ENCODE data around the gene C1orf174.

Gene C1orf174

DNA sequence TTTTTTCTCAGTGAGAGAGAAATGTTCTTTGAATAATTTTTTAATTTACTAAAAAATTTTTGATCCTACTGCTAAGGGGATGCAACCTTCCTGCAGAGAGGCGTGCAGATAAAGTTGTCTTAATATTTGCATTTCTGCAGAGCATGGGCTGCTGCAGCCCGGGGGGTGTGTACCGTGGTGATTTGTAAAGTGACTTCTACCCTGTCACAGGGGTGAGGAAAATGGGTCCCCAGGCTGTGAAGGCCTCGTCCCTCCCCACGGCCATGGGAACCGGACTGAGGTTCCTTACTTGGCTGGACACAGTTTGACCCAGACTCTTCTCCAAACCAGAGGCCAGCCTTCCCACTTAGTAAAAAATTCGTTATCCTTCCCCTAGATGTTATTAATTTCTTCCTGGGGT lies 9.5 kb upstream of the C1orf174 start:
- DNase-seq (ENCODE audit: low read depth): no peak

DNA sequence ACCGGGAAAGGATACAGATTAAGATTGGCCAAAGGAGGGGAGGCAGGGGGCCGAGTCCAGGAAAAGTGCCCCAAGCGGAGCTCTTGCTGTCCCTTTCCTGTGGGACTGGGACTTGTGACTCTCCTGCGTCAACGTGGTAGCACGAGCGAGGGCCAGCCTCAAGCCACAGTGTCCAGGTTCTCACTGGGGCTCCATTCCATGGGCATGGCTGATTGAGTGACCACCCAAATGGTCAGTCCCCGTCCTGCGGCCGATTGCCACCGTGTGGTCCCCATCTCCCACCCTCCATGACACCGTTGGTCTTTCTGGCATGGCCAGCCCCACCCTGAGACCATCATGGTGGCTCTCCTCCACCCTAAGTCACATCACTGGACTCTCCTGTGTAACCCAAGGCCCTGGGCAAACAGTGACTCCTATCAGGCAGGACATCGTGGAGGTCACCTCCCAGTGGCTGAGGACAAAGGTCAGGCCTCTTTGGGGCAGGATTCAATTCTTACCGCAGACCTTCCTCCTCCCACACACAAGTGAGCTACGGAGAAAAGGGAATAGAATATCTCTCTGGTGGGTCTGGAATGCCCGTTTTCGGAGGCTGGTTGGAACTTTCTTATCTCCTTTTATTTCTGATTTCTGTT lies 8.9 kb upstream of the C1orf174 start:
- DNase-seq (ENCODE audit: low read depth): no peak

DNA sequence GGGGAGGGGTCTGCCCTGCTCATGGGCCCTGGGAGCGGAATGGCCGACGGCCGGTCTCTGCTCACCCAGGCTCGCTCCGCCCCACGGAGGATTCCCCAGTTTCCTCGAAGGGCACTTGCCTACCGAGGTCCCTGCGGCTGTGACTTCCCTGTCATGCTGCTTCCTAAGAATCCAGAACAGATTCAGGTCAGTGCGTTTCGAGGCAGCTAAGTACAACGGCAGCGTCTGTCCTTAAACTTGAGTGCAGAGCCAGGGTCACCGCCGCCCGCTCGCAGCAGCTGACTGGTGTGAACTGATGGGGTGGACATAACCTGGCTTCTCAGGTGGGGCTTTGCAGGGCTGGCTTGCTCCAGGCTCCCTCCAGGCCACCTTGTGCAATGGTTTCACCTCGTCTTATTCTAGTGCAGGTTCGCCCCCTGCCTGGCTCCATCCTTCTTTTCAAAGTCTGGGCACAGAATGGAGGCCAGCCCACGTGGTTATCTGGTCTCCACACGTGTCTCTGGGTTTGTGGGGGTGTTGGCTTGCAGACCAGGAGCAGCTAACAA lies 7.6 kb upstream of the C1orf174 start:
- DNase-seq (ENCODE audit: low read depth): no peak

DNA sequence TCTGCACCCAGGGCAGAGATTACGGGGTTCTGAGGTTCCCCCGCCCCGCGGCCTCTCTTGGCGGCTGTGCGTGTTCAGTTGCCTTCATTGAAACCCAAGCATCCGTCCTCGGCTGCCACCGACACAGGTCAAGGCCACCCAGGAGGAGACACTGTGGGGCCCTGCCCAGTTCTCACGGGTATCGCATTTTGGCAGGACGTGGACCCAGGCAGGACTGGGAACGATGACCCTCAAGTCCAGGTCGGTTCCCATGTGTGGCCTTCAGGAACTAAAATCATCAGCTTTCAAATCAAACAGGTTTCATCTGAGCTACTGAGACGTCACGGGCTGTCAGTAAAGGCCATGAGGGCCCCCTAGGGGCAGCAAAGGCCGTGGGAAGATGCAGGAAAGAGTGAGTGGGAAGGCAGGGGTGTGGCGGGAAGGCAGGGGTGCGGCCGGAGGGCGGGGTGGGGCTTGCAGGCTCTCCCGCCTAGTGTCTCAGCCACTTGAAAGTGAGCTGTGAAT lies 7.0 kb upstream of the C1orf174 start:
- DNase-seq (ENCODE audit: low read depth): no peak

DNA sequence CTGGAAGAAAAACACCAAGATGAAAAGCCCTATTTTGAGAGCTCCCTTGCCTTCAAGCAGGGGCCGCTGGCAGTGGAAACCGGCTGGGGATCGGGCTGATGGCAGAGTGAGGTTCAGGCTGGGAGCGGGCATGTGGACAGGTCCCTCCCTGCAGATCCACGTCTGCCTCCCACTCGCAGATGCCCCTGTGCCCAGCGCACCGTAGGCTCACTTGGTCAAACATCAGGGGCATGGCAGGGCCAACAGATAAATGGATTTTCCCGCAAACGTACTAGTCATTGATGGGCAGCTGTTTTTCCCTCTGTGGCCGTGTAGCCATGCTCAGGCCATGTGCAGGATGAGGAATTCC lies 6.6 kb upstream of the C1orf174 start:
- no peak for DNase-seq (ENCODE audit: low read depth)

DNA sequence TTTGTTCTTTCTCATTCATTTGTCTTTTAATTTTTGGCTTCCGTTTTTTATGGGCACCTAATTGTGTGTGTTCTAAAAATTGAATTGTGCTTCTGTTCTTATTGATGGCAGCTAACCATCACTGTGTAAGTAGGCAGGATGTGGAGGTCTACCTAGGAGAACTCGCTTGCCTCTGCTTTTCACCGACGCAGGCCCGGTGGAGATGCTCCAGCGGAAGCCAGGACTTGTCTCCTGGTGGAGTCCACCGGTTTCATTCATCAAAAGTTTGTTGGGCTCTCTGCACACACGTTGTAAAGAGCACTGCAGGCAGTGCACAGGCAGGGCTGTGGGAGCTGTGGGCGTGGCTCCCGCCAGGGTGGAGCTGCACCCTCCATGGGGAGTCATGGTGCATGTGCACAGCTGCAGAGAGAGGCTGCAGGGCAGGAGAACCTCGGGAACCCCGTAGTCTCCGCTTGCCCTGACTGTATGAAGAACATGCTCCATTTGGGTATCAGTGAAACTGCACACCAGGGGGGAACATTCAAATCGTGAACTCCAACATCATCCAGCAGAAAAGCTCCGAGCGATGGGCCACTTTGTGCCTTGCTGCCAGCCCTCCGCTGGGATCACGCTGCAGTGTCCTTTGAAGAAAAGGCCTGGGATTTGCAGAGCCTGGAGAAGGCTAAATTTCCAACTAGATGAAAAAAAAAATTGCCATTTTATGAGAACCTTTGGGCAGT lies 6.0 kb upstream of the C1orf174 start:
- no peak for DNase-seq (ENCODE audit: low read depth)

DNA sequence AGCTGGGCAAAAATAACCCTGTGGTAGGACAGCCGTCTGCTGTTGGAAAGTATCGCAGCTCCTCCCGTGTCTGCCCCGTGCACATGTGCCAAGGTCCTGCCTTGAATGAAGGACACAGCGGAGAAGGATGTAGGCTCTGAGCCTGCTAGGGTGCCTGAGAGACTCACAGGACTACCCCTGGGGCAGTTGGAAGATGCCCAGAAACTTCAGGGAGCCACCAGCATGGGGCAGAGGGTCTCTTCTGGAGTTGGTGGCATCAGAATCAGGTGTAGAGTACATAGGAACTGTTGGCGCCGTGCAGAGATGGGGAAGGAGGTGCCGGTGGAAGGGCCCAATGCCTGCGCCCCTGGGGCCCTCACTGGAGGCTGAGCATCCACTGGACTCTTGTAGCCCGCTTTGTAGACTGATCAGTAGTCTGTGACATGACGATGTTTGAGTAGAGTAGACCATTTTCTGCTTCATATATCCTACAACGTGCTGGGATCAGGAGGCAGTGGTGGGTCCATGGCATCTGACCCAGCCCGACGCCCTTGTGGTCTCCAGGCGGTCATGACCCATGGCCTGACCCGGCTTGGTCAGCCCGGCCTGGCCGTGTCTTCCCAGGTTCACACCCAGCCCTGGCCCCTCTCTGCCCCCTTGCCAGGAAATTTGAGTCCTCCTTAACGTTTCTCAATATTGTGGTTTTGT lies 5.3 kb upstream of the C1orf174 start:
- no peak for DNase-seq (ENCODE audit: low read depth)

DNA sequence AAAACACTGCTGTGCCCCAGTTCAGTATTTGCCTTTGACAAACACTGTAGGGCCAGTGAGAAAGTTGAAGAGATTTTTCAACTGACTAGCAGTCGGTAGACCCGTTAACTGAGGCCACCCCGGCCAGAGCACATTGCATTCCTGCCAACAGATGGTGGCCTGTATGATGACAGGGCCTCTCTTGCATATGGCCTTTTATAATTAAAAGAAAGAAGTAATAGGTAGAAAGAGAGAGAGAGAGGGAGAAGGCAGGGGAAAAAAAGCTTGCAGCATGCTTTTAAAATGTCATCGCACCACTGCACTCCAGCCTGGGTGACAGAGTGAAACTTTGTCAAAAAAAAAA lies 4.7 kb upstream of the C1orf174 start:
- DNase-seq (ENCODE audit: low read depth): no peak

DNA sequence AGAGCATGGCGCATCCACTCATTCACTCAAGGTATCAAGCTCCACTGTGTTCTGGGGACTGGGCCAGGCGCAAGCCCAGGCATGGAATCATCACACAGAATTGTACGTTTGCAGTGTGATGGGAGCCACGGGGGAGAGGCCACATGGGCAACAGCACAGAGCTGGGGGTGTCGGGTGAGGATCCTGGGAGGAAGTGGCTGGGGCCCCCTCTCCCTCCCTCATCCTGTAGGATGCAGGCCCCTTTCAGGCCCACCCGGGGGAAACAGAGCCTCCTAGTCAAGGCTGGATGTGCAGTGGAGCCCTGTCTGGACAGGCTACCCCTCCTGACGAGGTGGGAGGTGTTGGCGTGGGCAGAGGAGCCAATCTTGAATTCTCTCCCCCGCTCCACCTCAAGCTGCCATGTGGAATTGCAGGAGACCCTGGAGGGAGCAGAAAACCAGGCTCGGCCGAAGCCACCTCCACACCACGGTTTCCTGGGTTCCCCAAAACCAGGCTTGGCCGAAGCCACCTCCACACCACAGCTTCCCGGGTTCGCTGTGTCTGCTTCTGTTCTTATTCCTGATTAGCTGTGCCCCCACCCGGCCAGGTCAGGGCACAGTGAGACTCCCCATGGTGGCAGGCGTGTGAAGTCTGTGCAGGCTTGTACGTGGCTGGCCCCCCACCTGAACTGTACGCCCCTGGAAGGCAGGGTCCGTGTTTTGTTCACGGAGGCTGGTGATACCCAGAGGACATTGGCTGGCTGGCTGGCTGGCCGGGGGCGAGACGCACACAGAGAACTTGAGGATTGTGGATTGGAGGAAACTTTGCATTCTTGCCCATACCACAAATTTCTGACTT lies 4.2 kb upstream of the C1orf174 start:
- no peak for DNase-seq (ENCODE audit: low read depth)

DNA sequence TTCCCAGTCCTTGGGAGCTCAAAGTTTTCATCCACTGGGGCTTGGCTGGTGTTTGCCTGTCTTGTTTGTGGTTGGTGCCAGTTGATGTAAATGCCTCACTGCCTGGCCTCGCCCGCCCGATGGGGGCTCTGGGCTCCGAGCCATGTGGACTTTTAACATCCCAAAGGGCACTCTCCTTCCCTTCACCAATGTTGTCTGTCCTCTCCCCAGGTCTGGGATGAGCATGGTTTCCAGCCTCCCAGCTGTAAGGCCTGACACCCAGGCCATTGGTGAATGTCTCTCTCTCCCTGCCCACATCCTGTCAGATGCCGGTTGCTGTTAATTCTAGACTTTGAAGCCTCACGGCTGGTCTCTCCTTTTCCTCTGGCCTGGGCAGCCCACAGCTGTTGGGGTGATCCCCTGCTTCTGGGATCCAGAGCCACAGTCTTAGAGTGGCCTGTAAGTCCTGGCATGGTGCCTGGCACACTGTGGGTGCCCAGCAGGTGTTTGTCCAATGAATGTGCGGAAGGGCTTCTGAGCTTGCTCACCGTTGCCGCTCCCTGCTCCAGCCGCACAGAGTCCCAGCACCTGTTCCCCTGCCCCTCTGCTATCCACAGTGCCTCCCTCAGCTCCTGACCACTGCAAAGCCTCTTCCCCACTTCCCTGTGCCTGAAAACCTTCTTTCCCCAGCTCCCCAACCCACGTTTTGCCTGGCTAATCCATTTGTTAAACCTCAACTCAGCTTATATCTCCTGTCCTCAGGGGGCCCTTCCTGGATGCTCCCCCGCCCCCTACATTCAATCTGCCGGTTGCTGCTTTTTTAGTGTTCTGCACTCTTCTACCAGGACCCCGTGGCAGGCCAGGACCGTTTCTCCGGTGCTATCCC lies 3.3 kb upstream of the C1orf174 start:
- no peak for DNase-seq (ENCODE audit: low read depth)

DNA sequence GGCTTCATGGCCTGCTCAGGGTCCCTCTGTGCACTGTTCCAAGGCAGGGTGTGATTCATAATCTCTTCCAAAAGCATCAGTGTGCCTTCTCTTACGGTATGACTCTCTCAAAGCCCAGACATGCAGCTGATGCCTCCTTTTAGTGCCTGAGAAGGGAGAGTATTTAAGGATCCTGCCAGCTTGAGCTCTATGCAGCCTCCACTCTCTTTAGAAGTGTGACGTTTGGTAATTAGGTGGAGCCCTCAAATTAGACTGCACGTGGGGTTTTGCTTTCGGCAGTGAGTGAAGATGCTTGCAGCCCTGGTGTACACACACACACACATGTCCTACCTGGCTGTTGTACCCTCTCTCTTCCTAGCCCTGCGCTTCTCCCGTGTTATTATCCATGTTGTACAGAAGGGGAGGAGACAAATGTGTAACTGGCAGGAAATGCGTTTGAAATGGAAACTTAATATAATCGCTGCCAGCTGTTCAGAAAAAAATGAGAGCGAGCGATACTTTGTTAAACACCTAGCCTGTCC lies 2.6 kb upstream of the C1orf174 start:
- no peak for DNase-seq (ENCODE audit: low read depth)

DNA sequence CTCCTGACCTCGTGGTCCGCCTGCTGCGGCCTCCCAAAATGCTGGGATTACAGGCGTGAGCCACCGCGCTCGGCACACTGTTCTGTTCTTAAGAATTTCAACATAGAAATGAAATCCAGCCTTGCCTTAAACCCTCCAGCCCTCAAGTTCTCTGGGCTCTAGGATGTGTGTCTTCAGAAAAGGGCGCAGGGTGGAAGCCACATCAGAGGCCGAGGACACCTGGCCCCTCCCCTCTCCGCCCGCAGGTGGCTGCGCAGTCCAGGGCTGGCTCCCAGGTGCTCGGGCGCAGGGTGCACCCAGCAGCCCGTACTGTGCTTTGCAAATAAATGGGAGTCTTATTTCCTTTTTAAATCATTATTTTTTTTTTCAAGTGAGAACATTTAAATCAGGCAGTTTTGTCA lies 2.0 kb upstream of the C1orf174 start:
- no peak for DNase-seq (ENCODE audit: low read depth)

DNA sequence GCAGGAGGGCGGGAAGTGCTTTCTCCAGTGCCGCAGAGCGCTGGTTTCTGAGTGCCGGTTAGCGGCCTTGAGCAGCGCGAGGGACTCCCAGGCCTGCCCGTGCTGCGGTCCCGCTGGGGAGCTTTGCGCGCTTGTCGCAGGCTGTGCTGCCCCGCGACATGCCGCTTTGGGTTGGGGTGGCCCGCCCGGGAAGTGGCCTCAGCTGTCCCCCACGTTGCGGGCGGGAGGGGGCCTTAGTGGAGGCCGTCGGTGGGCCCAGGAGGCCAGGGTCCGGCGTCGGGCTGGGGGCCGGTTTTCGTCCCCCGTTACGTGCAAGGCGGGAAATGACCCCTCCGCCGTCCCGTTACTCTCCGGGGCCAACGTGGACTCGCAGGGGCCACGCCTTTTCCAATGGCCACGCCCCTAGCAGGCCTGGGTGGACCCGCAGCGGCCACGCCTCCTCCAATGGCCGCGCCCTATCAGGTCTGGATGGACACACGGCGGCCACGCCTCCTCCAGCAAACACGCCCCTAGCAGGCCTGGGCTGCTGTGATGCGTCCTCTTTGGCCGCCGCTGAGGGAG lies 977 bp upstream of the C1orf174 start:
- peak; percentile 71 for DNase-seq (ENCODE audit: low read depth)

DNA sequence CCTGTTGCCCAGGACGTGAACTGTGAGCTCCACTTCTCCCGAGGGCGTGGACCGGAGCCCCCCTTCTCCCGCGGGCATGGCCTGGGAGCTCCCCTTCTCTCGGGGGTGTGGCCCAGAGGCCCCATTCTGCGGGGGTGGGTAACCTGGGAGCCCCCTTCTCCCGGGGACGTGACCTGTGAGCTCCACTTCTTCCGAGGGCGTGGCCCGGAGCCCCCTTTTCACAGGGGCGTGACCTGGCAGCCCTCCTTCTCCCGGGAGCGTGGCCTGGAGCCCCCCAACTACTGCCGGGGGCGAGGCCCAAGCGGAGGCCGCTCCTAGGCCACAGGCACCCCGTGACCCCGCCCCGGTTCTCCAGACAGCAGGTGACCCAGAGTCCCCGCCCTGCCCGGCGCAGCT lies 320 bp downstream of the C1orf174 start:
- no peak for DNase-seq (ENCODE audit: low read depth)

DNA sequence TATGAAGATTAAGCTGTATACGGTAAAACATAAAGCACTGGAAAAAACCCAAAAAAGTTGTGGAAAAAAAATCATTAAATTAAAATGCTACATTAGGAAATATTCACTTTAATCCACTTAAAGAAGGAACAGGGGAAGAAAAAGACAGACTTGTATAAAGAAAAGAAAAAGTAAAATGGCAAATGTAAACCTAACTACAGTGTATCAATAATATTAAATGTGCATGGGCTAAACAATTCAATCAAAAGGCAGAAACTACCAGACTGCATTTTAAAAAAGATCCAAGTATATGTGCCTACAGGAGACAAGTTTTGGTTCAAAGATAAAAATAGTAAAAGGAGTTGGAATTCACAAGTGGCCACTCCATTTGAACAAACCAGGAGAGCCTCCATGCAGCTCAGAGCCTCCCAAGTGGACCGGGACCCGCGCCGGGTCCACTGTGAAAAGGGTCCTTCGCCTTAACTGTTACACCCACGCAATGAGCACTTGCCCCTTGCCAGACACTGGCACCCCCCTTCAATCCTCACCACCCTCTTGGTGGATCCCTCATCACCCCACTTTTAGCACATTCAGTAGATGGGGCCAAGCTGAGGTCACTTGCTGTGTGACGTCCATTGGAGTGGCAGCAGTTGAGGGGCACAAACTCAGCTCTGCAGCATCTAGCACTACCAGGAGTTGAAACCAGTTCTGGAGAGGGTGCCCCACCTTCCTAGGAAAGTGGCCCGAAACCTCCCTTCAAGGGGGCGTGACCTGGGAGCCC lies 898 bp downstream of the C1orf174 start:
- DNase-seq (ENCODE audit: low read depth): no peak

DNA sequence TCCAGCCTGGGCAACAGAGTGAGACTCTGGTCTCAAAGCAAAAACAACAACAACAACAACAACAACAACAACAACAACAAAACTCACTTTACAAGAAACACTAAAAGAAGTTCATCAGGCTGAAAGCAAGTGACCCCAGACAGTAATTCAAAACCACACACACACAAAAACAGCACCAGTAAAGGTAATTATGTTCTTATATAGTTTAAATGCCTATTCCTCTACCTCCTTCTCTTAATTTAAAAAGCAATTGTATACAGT lies 1.7 kb downstream of the C1orf174 start:
- DNase-seq (ENCODE audit: low read depth): no peak

DNA sequence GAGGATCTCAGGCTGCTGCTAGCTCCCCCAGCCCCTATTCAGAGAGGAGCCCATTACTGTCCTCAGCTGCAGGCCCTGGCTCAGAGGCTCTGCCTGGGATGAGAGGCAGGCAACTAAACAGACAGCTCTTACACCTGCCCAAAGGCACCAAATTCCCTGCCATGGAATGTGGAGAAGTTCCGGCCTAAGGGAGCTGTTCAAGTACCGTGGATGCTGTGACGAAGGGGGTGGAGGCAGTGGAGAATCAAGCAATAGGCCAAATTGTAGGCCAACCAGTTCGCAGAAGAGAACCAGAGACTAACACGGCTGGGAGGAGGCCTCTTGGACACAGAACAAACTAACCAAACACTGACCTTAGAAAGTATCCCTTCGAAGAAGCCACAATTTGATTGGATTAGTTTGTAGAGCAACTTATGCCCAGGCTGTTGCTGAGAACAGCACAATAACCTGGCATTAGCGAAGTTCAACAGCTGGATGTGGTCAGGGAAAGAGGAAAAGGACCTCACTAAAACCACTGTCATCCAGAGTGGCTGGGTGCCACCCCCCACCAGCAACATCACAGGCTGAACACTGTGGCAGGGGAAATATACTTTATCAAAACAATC lies 3.6 kb downstream of the C1orf174 start:
- no peak for DNase-seq (ENCODE audit: low read depth)

DNA sequence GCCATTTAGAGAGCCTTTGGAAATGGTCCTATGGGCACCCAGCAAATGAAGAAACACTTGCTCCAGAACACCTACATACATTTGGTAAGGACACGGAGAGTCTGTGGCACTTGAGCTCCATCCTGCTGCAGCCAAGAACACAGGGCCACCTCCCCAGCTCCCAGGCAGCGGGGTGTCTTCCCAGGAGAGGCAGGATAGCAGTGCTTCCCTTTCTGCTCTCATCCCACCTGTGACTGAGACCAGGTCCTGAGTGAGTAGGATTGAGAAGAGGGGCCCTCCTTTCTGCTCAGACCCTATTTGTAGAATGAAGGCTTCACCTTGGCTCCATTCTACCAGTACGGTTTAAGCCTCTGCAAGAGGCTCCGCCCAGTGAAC lies 4.1 kb downstream of the C1orf174 start:
- no peak for DNase-seq (ENCODE audit: low read depth)

DNA sequence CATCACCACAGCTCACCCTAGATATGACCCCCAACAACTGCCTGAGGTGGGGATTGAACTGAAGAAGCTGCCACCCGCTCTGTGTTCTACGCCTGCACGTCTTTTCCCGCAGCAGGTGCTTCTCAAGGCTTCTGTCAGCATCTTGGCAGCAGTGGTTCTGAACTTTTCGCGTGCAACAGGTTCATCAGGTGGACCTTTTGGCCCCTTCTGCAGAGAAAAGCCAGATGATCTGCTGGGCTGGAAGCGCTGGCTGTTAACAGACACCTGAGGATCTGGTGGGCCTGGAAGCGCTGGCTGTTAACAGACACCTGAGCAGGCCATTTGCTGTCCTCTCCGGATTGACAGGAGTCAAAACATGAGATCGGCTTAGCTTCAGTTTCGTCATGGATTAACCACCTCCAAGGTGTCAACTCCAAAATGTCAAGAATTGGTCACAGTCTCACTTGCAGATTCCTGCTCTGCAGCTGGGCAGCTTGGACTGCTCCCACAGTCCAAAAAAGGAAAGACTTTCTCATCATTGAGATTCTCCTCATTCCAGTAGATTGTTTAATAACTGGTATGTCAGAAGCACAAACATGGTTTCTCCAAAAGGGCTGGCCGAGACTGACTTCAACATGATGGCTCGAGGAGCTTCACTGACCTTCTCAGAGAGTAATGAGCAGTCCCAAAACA lies 4.7 kb downstream of the C1orf174 start:
- DNase-seq (ENCODE audit: low read depth): no peak
